Naive B cell (primary cell): ENCODE data around the gene MRPS7. TPM values are rescaled to one million over a fixed set of nuclear protein-coding genes. Genes with fewer than 3 reads are reported as not detected.
"Not testable (repeated sequence)": the region's sequence is repeated elsewhere in the genome, so short reads cannot be mapped to it uniquely, and the experiment has no call there.

Source experiments
- ATAC-seq, 2 donors: fragments of 150-1000 bp; cut with Tn5 transposase; 2 replicates each; pipeline ENCODE4 v1.10.0; 2021; ENCODE audit warnings: low read depth in 2 of 2, mild to moderate bottlenecking in 2 of 2, moderate library complexity in 2 of 2
- DNase-seq: peaks from one replicate; pipeline ENCODE4 v3.0.0; 2022
- H3K27ac Mint-ChIP-seq, 6 donors: one replicate each; pipeline ENCODE4 v1.8.0; 2020 to 2022; ENCODE audit warnings: mild to moderate bottlenecking in 6 of 6, mixed read lengths in 6 of 6, moderate library complexity in 5 of 6, inconsistent platforms in 2 of 6
- H3K27me3 Mint-ChIP-seq, 3 donors: one replicate each; pipeline ENCODE4 v1.8.0; 2021 to 2022; ENCODE audit warnings: mixed read lengths in 3 of 3, mild to moderate bottlenecking in 1 of 3
- H3K36me3 Mint-ChIP-seq, 2 donors: one replicate each; pipeline ENCODE4 v1.8.0; 2020 to 2022; ENCODE audit warnings: mixed read lengths in 2 of 2, inconsistent platforms in 1 of 2, mild to moderate bottlenecking in 1 of 2
- H3K4me1 Mint-ChIP-seq, 3 donors: one replicate each; pipeline ENCODE4 v1.8.0; 2020 to 2022; ENCODE audit warnings: mixed read lengths in 3 of 3, inconsistent platforms in 1 of 3, mild to moderate bottlenecking in 1 of 3, moderate library complexity in 1 of 3
- H3K4me3 Mint-ChIP-seq, 8 donors: one replicate each; pipeline ENCODE4 v1.8.0; 2020 to 2022; ENCODE audit warnings: mild to moderate bottlenecking in 8 of 8, mixed read lengths in 8 of 8, moderate library complexity in 8 of 8, inconsistent platforms in 2 of 8
- H3K9me3 Mint-ChIP-seq, 7 donors: one replicate each; pipeline ENCODE4 v1.8.0; 2020 to 2022; ENCODE audit warnings: mixed read lengths in 7 of 7, mild to moderate bottlenecking in 5 of 7, inconsistent platforms in 2 of 7, moderate library complexity in 1 of 7
- polyA plus RNA-seq, 6 donors: library from polyadenylated mRNA; unstranded; fragments of 300-500 nt; fragmentation: Illumina TruSeq; gene quantifications; one replicate each; pipeline ENCODE4 v1.2.3, GENCODE V29; 2021; ENCODE audit warnings: low read depth in 6 of 6

Gene MRPS7
- polyA plus RNA-seq, 6 donors from 2014 or later = 70.1 to 103 (median 94.4) TPM

GRCh38 chr17:75288770-75289114, 27.1 kb downstream of the MRPS7 start:
- ATAC-seq = peak; percentile 7 to 8

DNA sequence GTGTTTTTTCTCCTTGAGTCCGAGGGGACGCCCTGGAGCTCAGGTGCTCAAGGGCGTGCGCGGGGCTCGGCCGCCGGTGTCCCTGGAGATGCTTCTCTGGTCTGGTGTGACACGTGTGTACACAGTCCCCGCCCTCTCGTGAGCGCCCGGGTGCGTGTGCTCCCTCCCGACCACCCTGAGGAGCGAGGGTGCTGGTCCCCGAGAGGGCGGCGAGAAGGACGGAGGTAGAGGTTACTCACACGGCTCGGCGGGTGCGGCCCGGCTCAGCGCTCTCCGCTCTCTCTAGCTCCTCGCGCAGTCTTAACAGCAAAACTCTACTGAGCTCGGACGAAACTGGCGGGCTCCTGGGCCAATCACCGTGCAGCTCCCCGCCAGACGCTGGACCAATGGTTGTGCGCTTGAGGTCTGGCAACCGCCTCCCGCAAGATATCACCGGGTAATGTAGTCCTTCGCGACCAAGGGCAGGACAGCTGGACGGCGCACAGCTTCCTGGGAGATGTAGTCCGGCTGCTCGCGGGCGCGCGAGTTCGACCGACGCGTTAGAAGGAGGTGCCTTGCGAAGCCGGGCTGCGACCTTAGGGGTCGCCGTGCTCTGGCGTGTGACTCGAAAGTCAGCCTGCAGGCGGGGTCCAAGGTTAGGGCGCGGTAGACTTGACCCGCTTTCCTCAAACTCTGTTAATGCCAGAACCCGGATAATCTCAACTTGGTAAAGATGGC, 27.6 kb downstream of the MRPS7 start, which contains the start of gene SLC25A19:
SLC25A19 (minus strand) TSS at position 319 of the 717 bp plus-strand sequence. CDS start 2,669 bp downstream, outside the sequence.
- H3K4me3 Mint-ChIP-seq = peak within 1 kb of the TSS; percentile 92 to 100 (median 98)
- H3K4me1 Mint-ChIP-seq = peaks cover 18 to 59% (median 20%) of the 10 kb centered on the region in 3 donors
- peaks cover 0 to 12% of the 10 kb centered on the region in 2 donors for H3K36me3 Mint-ChIP-seq
- no peaks in the 10 kb centered on the region for H3K27me3 Mint-ChIP-seq
- H3K27ac Mint-ChIP-seq = peak within 1 kb of the TSS; percentile 99 to 100 (median 100)
- no peaks in the 10 kb centered on the region for H3K9me3 Mint-ChIP-seq
- ATAC-seq (peak; percentile 86 to 88), DNase-seq (peak; percentile 95)

More at GRCh38 chr17:75288770-75289114, 27.1 kb downstream of the MRPS7 start:
- H3K27me3 Mint-ChIP-seq = no peaks in the 10 kb centered on the region
- H3K4me1 Mint-ChIP-seq = peaks cover 18 to 55% (median 18%) of the 10 kb centered on the region in 3 donors
- peak; percentile 46 for DNase-seq
- H3K4me3 Mint-ChIP-seq = peak overlapping the region; percentile 92 to 100 (median 98)
- H3K9me3 Mint-ChIP-seq = no peaks in the 10 kb centered on the region
- peaks cover 0 to 12% of the 10 kb centered on the region in 2 donors for H3K36me3 Mint-ChIP-seq
- H3K27ac Mint-ChIP-seq = peak overlapping the region; percentile 99 to 100 (median 100)

GRCh38 chr17:75289832-75290337, 28.2 kb downstream of the MRPS7 start:
- Mint-ChIP-seq H3K27ac (peak overlapping the region; percentile 99 to 100 (median 100)), H3K4me1 (peaks cover 18 to 65% (median 24%) of the 10 kb centered on the region in 3 donors), H3K36me3 (peaks cover 0 to 12% of the 10 kb centered on the region in 2 donors), H3K9me3 (no peaks in the 10 kb centered on the region), H3K4me3 (peak overlapping the region; percentile 92 to 100 (median 98)), H3K27me3 (no peaks in the 10 kb centered on the region)
- ATAC-seq = peak; percentile 53 to 56
- DNase-seq = peak; percentile 74

DNA sequence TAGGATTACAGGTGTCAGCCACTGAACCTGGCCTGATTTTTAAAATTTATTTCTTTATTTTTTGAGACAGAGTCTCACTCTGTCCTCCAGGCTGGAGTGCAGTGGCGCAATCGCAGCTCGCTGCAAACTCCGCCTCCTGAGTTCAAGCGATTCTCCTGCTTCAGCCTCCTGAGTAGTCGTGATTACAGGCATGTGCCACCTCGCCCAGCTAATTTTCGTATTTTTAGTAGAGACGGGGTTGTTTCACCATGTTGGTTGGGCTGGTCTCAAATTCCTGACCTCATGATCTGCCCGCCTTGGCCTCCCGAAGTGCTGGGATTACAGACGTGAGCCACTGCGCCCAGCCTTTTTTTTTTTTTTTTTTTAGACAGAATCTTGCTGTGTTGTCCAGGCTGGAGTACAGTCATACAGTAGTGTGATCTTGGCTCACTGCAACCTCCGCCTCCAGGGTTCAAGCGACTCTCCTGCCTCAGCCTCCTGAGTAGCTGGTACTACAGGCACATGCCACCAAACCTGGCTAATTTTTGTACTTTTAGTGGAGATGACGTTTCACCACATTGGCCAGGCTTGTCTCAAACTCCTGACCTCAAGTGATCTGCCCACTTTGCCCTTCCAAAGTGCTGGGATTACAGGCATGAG, 31.2 kb downstream of the MRPS7 start:
- H3K9me3 Mint-ChIP-seq, H3K36me3 Mint-ChIP-seq, DNase-seq, H3K27me3 Mint-ChIP-seq, ATAC-seq: not testable (repeated sequence)
- peaks cover 24 to 81% (median 35%) of the 10 kb centered on the region in 3 donors for H3K4me1 Mint-ChIP-seq
- H3K4me3 Mint-ChIP-seq = peak overlapping the region in 4 of 8 donors; percentile 5 to 74 (median 48)
- H3K27ac Mint-ChIP-seq = peak overlapping the region; percentile 74 to 100 (median 91)

- Mint-ChIP-seq H3K4me1 (peaks cover 9 to 68% (median 25%) of the 10 kb centered on the region in 3 donors), H3K27ac (peak overlapping the region; percentile 97 to 100 (median 100)), H3K4me3 (peak overlapping the region; percentile 35 to 95 (median 79)), H3K9me3 (peaks cover 0 to 4% (median 0%) of the 10 kb centered on the region in 7 donors), H3K36me3 (no peaks in the 10 kb centered on the region), H3K27me3 (no peaks in the 10 kb centered on the region)
- ATAC-seq (peak; percentile 78 to 80), DNase-seq (peak; percentile 85)
Observed at GRCh38 chr17:75295201-75296158, 33.8 kb downstream of the MRPS7 start.

GRCh38 chr17:75300280-75300679, 38.6 kb downstream of the MRPS7 start:
- peak overlapping the region in 3 of 6 donors; percentile 78 to 99 (median 89) for H3K27ac Mint-ChIP-seq

GRCh38 chr17:75301049-75301448, 39.4 kb downstream of the MRPS7 start:
- no peak for DNase-seq
- peak overlapping the region in 2 of 8 donors; percentile 39 to 54 for H3K4me3 Mint-ChIP-seq
- H3K27ac Mint-ChIP-seq = peak overlapping the region; percentile 7 to 84 (median 56)
- ATAC-seq = no peak
- peaks cover 0 to 6% of the 10 kb centered on the region in 2 donors for H3K36me3 Mint-ChIP-seq
- H3K9me3 Mint-ChIP-seq = no peaks in the 10 kb centered on the region
- peaks cover 14 to 38% (median 25%) of the 10 kb centered on the region in 3 donors for H3K4me1 Mint-ChIP-seq
- H3K27me3 Mint-ChIP-seq = no peaks in the 10 kb centered on the region

More at GRCh38 chr17:75300280-75300679, 38.6 kb downstream of the MRPS7 start:
- H3K4me3 Mint-ChIP-seq = peak overlapping the region in 1 of 8 donors; percentile 9
- DNase-seq = no peak
- H3K27me3 Mint-ChIP-seq = no peaks in the 10 kb centered on the region
- peaks cover 0 to 6% of the 10 kb centered on the region in 2 donors for H3K36me3 Mint-ChIP-seq
- peaks cover 0 to under 1% (median 0%) of the 10 kb centered on the region in 7 donors for H3K9me3 Mint-ChIP-seq
- ATAC-seq = no peak
- peaks cover 14 to 42% (median 33%) of the 10 kb centered on the region in 3 donors for H3K4me1 Mint-ChIP-seq

GRCh38 chr17:75301502-75302206, 40.0 kb downstream of the MRPS7 start:
- H3K27ac Mint-ChIP-seq = peak overlapping the region in 4 of 6 donors; percentile 7 to 62 (median 39)
- H3K36me3 Mint-ChIP-seq = peaks cover 0 to 6% of the 10 kb centered on the region in 2 donors
- no peak overlapping the region for H3K4me3 Mint-ChIP-seq
- H3K27me3 Mint-ChIP-seq = no peaks in the 10 kb centered on the region
- no peaks in the 10 kb centered on the region for H3K9me3 Mint-ChIP-seq
- no peak for DNase-seq
- H3K4me1 Mint-ChIP-seq = peaks cover 16 to 35% (median 25%) of the 10 kb centered on the region in 3 donors
- ATAC-seq = no peak

DNA sequence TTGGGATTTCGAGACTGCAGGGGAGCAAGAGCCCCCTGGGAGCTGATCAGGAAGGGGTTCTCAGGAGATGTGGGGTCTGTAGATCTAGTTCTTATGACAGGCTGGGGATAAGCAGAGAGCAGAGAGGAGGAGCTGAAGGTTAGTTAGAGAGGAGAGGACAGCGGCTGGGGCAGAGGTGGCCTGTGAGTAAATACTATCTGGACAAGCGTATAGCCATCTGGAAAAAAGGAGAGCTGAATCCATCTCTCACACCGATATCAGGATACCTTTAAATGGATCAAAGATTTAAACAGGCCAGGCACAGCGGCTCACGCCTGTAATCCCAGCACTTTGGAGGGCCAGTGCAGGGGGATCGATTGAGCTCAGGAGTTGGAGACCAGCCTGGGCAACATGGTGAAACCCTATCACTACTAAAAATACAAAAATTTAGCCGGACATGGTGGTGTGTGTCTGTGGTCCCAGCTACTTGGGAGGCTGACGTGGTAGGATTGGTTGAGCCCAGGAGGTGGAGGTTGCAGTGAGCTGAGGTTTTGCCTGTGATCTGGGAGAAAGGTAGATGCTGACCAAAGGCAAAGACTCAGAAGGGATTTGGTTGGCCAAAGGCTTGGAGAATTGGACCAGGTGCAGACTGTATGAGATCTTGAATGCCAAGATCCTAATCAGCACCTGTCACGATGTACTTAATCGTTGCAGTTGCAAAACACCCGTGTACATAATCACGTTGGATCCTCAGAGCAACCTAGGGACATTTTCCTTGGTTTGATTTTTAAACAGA, 46.5 kb downstream of the MRPS7 start:
- Mint-ChIP-seq H3K36me3 (no peaks in the 10 kb centered on the region), H3K27me3 (no peaks in the 10 kb centered on the region), H3K4me3 (no peak overlapping the region), H3K9me3 (no peaks in the 10 kb centered on the region), H3K4me1 (peaks cover 28 to 48% (median 44%) of the 10 kb centered on the region in 3 donors), H3K27ac (peak overlapping the region in 5 of 6 donors; percentile 15 to 86 (median 76))
- DNase-seq (no peak), ATAC-seq (no peak)

DNA sequence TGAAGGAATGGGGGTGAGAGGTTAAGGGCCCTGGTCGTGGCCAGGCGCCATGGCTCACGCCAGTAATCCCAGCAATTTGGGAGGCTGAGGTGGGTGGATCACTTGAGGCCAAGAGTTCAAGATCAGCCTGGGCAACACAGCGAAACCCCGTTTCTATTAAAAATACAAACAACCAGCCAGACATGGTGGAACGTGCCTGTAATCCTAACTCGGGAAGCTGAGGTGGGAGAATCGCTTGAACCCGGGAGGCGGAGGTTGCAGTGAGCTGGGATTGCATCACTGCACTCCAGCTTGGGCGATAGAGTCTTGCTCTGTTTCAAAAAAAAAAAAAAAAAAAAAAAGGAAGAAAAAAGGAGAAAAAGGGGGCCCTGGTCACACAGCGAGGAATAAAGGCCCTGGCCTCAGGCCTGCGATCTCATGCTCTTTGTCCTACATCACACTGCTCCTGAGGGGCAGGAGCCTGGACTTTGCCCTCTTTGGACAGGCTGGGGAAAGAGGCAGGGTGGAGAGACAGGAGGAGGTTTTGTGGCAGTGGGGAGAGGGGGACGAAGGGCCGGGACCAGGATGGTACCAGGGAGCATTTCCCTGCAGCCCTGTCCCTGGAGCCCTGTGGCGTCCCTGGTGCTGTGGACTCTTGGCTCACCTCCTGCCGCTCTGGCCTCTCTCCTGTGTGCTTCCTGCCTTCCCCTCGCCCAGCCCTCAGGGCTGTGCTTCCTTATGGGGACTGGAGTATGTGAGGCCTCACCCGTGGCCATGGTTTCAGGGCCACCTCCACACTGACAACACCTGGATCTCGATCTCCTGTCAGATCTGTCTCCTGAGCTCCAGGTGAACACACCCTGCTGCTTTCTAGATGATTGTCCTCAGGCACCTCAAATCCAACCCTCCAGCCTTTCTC, 47.3 kb downstream of the MRPS7 start:
- DNase-seq = no peak
- Mint-ChIP-seq H3K4me1 (peaks cover 34 to 54% (median 46%) of the 10 kb centered on the region in 3 donors), H3K27me3 (no peaks in the 10 kb centered on the region), H3K36me3 (no peaks in the 10 kb centered on the region), H3K27ac (peak overlapping the region in 5 of 6 donors; percentile 82 to 93 (median 86)), H3K4me3 (peak overlapping the region in 4 of 8 donors; percentile 32 to 72 (median 42)), H3K9me3 (no peaks in the 10 kb centered on the region)
- no peak for ATAC-seq
